GM12878 (cell line): ENCODE measurements around the gene TTC33. TPM values are rescaled to one million over a fixed set of nuclear protein-coding genes. Genes with fewer than 3 reads are reported as not detected.

ENCODE experiments used
- ATF2 ChIP-seq: IDR thresholded peaks from 2 replicates; pipeline ENCODE4 v1.6.1; 2012; ENCODE audit warnings: low read length, inconsistent platforms
- BRCA1 ChIP-seq: IDR thresholded peaks from 2 replicates; pipeline ENCODE4 v1.6.1; 2011; ENCODE audit warnings: low read depth, low read length, improper control_type of control experiment
- CHD4 ChIP-seq: fragments of 200-600 bp; sonication (generic); IDR thresholded peaks from 2 replicates; pipeline ENCODE4 v1.6.1; 2016; ENCODE audit warnings: mild to moderate bottlenecking
- E2F4 ChIP-seq: IDR thresholded peaks from 2 replicates; pipeline ENCODE4 v1.6.1; 2012; ENCODE audit warnings: low read depth, low read length, improper control_type of control experiment
- E2F8 ChIP-seq: fragments of 450-650 bp; IDR thresholded peaks from 2 replicates; pipeline ENCODE4 v1.6.1; 2018; ENCODE audit warnings: mild to moderate bottlenecking, low read depth, moderate library complexity; ENCODE audit not compliant: partially characterized antibody
- EGR1 ChIP-seq, 2 experiments: IDR thresholded peaks; 1 replicate in 1 of 2; 2 replicates in 1 of 2; pipeline ENCODE4 v1.6.1; 2011 to 2012; ENCODE audit warnings: low read depth in 2 of 2, low read length in 2 of 2, borderline replicate concordance in 1 of 2, mild to moderate bottlenecking in 1 of 2, moderate library complexity in 1 of 2
- FOXM1 ChIP-seq: IDR thresholded peaks from 2 replicates; pipeline ENCODE4 v1.6.1; 2012; ENCODE audit warnings: low read depth, mild to moderate bottlenecking, inconsistent platforms, low read length, moderate library complexity
- GATAD2B ChIP-seq: fragments of 450-650 bp; conservative IDR thresholded peaks from 2 replicates; pipeline ENCODE4 v1.6.1; 2017; ENCODE audit warnings: low read depth, mild to moderate bottlenecking, moderate library complexity
- HCFC1 ChIP-seq: fragments of 150-350 bp; IDR thresholded peaks from 2 replicates; pipeline ENCODE4 v1.6.1; 2014; ENCODE audit warnings: low read length
- HDAC6 ChIP-seq: fragments of 200-600 bp; sonication (generic); IDR thresholded peaks from one replicate; pipeline ENCODE4 v1.8.0; 2017; ENCODE audit warnings: antibody characterized with exemption; ENCODE audit not compliant: unreplicated experiment
- MEF2B ChIP-seq: fragments of 450-650 bp; IDR thresholded peaks from 2 replicates; pipeline ENCODE4 v1.6.1; 2018; ENCODE audit warnings: mild to moderate bottlenecking, moderate library complexity; ENCODE audit not compliant: partially characterized antibody, poor library complexity, severe bottlenecking
- MYB ChIP-seq: fragments of 150-350 bp; IDR thresholded peaks from 2 replicates; pipeline ENCODE4 v1.6.1; 2014; ENCODE audit warnings: mild to moderate bottlenecking, low read depth, low read length, borderline replicate concordance
- NBN ChIP-seq: fragments of 450-650 bp; IDR thresholded peaks from 2 replicates; pipeline ENCODE4 v1.6.1; 2016
- NKRF ChIP-seq: fragments of 450-650 bp; conservative IDR thresholded peaks from 2 replicates; pipeline ENCODE4 v1.6.1; 2017; ENCODE audit warnings: mild to moderate bottlenecking, moderate library complexity
- PKNOX1 ChIP-seq: fragments of 450-650 bp; IDR thresholded peaks from 2 replicates; pipeline ENCODE4 v1.6.1; 2016; ENCODE audit warnings: mild to moderate bottlenecking
- POLR2A ChIP-seq: IDR thresholded peaks from 2 replicates; pipeline ENCODE4 v1.6.1; 2011; ENCODE audit warnings: low read depth, mild to moderate bottlenecking, low read length
- POLR2AphosphoS5 ChIP-seq: IDR thresholded peaks from 2 replicates; pipeline ENCODE4 v1.6.1; 2011; ENCODE audit warnings: mild to moderate bottlenecking, low read length, inconsistent platforms
- RFX5 ChIP-seq: IDR thresholded peaks from 2 replicates; pipeline ENCODE4 v1.6.1; 2011; ENCODE audit warnings: low read depth, low read length, improper control_type of control experiment
- SMARCA5 ChIP-seq: fragments of 450-650 bp; IDR thresholded peaks from 2 replicates; pipeline ENCODE4 v1.6.1; 2017; ENCODE audit warnings: mild to moderate bottlenecking
- TCF3 ChIP-seq: IDR thresholded peaks from 2 replicates; pipeline ENCODE4 v1.6.1; 2012; ENCODE audit warnings: low read depth, mild to moderate bottlenecking, low read length, borderline replicate concordance; ENCODE audit not compliant: insufficient read depth
- YBX1 ChIP-seq: fragments of 450-650 bp; IDR thresholded peaks from 2 replicates; pipeline ENCODE4 v1.6.1; 2016; ENCODE audit warnings: antibody characterized with exemption
- ZBED1 ChIP-seq: IDR thresholded peaks from 2 replicates; pipeline ENCODE4 v1.6.1; 2016; ENCODE audit warnings: borderline replicate concordance
- ZNF274 ChIP-seq: IDR thresholded peaks from one replicate; pipeline ENCODE4 v1.8.0; 2011; ENCODE audit not compliant: insufficient read length, insufficient read depth
- polyA plus RNA-seq, 11 experiments: library from polyadenylated mRNA; depleted of rRNA in 4 of 11; unstranded in 6 of 11; stranded (reverse) in 5 of 11; fragments of >200 nt; fragmentation: Nextera tagmentation in 4 of 11; fragmentation: Illumina TruSeq in 1 of 11; extraction: Ambion mirVana in 4 of 11; extraction: Trizol in 1 of 11; gene quantifications; 1 replicate in 1 of 11; 2 replicates in 10 of 11; pipeline versions ENCODE4 v1.2.1 to v1.2.3, GENCODE V29; 2011 to 2016; ENCODE audit warnings: inconsistent platforms in 2 of 11, missing spikeins in 2 of 11, low read depth in 1 of 11
- total RNA-seq, 4 experiments: library from RNA; depleted of rRNA in 3 of 4; stranded (reverse); fragments of >200 nt in 3 of 4; fragmentation: Illumina TruSeq in 1 of 4; extraction: Trizol in 1 of 4; gene quantifications; 2 replicates each; pipeline versions ENCODE4 v1.2.1 to v1.2.3, GENCODE V29; 2013 to 2021

TTC33 gene
- total and polyA plus RNA-seq, 10 of the 15 experiments (the other 5 are each of a cell fraction or from before 2014, with no cell fraction given) = 7.9 to 22.3 (median 14.6) TPM

- no peak for TF ChIP-seq NBN
- no peak for TF ChIP-seq YBX1
- peak; percentile 88 for TF ChIP-seq E2F4
- peak; percentile 17 to 87 for TF ChIP-seq EGR1 (IDR thresholded peaks at IDR 0.05; ENCODE audit: borderline replicate concordance in 1 of 2, low read depth in 2 of 2, low read length in 2 of 2)
- TF ChIP-seq HDAC6 = no peak
- no peak for TF ChIP-seq BRCA1
- TF ChIP-seq MEF2B = peak; percentile 73
- TF ChIP-seq ZBED1 = no peak
- TF ChIP-seq TCF3 = no peak
- TF ChIP-seq POLR2AphosphoS5 = no peak
- no peak for TF ChIP-seq MYB
- TF ChIP-seq ATF2 = no peak
- no peak for TF ChIP-seq ZNF274
- TF ChIP-seq E2F8 = peak; percentile 95
- TF ChIP-seq RFX5 = no peak
- TF ChIP-seq HCFC1 = peak; percentile 98
- TF ChIP-seq GATAD2B = no peak
- peak; percentile 38; the same call in 1 of the 2 replicates for TF ChIP-seq FOXM1
- TF ChIP-seq POLR2A = no peak; the same call in none of the 2 replicates
- 0 out of 2 replicates have a peak, but pooled peaks have one; percentile 44 for TF ChIP-seq NKRF
- TF ChIP-seq PKNOX1 = peak; percentile 68
- no peak for TF ChIP-seq SMARCA5
- TF ChIP-seq CHD4 = no peak
Measured at GRCh38 chr5:40755407-40756365, at the start of gene TTC33 (continued).
